Activated CD8-positive, alpha-beta memory T cell treated with anti-CD3 and anti-CD28 coated beads, Interleukin-2, amount 50 U/mL, for 1 hour (primary cell): ENCODE results near the gene ARHGDIB.

Experiments
- DNase-seq: peaks from one replicate; pipeline ENCODE4 v3.0.0-alpha.2; 2020; ENCODE audit errors: extremely low read depth

ARHGDIB gene

GRCh38 chr12:14930299-14930698, 31.1 kb downstream of the ARHGDIB start:
- no peak for DNase-seq

- no peak for DNase-seq
Observed at GRCh38 chr12:14928931-14929330, 32.5 kb downstream of the ARHGDIB start.

DNA sequence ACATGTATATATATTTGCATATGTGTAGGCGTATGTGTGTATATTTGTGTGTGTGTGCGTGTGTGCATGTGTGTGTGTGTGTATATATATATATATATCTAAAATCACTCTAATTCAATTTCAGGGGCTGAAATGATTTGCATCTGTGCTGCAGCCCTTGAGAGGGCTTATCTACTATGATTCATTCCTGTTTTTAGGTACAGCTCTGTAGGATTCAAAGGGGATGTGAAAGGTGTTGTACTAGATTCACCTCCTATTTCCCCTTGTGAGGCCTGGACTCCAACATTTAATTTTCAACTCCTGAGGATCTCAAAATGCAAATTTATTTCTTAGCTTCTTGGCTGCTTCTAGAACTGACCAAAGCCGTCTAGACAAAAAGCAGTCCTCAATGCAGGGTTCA, 34.1 kb downstream of the ARHGDIB start:
- no peak for DNase-seq

DNA sequence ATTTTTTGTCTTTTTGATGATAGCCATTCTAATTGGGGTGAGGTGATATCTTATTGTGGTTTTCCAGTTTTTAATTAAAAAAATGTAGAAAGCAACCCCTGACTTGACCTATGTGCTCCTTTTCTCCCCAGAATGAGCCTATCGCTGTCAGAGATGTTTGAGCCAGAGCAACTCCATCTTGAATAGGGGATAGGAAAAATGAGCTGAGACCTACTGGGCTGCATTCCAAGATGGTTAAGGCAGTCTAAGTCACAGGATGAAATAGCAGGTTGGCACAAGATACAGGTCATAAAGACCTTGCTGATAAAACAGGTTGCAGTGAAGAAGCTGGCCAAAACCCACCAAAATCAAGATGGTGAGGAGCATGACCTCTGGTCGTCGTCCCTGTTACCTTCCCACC, 36.9 kb downstream of the ARHGDIB start:
- DNase-seq = no peak

DNA sequence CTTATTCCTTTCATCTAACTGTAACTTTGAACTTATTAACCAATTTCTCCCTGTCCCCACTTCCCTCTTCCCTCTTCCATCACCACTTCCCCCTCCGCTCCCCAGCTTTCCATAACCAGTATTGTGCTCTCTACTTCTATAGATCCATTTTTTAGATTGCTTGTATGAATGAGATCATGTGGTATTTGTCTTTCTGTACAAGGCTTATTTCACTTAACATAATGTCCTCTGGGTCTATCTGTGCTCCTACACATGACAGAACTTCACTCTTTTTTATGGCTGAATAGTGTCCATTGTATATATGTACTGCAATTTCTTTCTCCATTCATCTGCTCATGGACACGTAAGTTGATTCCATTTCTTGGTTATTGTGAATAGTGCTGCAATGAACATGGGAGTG, 37.5 kb downstream of the ARHGDIB start:
- no peak for DNase-seq

DNA sequence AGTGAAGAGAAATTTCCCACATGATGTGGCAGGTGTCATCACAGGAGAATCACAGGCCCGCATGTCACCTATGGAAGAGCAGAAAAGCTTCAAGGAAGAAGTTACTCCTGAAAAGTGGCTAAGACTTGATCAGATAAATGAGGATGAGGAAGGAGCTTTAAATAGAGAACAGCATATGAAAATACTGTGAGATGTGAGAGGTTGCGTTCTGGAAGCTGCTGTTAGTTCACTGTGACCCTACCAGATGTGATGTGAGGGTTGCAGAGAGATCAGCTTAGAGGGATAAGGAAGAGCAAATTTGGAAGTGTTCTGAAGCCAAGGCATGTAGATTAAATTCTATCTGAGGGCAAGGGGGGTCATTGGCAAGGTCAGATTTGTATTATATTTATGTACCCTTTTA, 40.2 kb downstream of the ARHGDIB start:
- no peak for DNase-seq

GRCh38 chr12:14920475-14921126, 40.8 kb downstream of the ARHGDIB start:
- DNase-seq = no peak

- DNase-seq = no peak
Observed at GRCh38 chr12:14919455-14919854, 41.9 kb downstream of the ARHGDIB start.

DNA sequence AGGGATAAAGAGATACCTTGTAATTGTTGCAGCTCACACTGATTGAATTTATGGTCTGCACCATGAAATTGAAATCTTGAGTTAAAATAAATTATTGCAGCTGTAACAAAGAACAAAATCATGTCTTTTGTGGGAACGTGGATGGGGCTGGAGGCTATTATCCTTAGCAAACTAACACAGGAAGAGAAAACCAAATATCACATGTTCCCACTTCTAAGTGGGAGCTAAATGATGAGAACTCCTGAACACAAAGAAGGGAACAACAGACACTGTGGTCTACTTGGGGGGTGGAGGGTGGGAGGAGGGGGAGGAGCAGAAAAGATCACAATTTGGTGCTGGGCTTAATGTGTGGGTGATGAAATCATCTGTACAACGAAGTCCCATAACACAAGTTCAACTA, 45.7 kb downstream of the ARHGDIB start:
- no peak for DNase-seq

DNA sequence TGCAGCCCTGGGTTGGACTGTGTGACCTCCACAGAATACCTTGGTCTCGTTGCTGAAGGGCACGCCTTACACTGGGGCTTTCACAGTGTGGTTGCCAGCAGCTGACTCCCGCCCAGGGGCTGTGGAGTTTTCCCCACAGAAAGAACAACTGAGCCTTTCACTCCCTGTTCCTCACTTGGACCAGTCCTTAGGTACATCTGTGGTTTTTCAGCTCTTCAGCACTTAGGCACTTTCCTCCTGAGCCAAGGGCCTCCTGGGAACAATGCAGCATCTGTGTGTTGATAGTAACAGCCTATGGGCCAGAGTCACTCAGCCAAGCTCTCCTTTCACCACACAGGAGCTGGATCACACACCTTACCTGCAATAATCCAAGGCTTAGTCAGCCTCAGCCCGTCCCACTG, 48.0 kb downstream of the ARHGDIB start:
- no peak for DNase-seq

- DNase-seq = no peak
Observed at GRCh38 chr12:14911131-14911530, 50.3 kb downstream of the ARHGDIB start.

DNA sequence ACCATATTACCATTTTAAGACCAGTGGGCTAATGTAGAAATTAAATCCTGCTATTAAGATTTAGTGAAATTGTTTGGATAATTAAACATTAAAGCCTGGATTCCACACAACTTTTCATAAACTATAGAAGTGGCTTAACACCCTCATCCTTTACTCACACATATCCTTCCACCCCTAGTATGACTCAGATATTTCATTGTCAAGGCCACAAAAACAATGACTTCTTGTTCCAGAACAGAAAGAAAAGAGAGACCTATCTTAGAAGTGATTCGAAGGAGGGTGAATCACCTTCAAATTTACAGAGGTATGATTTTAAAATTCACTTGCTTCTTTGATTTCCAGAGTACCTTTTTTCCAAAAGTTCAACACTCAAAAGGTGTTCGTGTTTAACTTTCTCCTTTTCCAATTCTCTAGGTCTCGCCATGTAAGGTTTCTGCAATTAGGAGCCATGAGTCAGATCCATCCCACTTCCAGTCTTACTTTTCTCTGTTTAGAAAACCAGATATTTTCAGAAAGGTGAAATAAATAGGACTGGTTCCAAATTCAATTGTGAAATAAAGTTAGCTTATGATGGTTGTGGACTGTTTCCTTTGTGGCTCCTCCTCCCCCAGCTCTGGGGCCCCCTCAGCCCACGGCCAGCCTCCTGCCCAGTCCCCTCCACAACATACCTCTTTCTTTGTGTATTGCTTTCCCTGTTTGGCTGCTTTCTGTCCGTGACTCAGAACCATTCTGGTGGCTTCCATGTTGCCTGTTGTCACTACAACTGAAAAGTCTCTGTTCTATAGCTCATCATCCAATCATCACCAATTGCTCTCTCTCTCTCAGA, 51.1 kb downstream of the ARHGDIB start:
- DNase-seq = no peak

- no peak for DNase-seq
Observed at GRCh38 chr12:14907953-14908352, 53.4 kb downstream of the ARHGDIB start.

GRCh38 chr12:14906114-14906513, 55.3 kb downstream of the ARHGDIB start:
- no peak for DNase-seq

- DNase-seq = no peak
Observed at GRCh38 chr12:14905269-14906004, 56.0 kb downstream of the ARHGDIB start.

- no peak for DNase-seq
Observed at GRCh38 chr12:14904854-14905253, 56.5 kb downstream of the ARHGDIB start.

DNA sequence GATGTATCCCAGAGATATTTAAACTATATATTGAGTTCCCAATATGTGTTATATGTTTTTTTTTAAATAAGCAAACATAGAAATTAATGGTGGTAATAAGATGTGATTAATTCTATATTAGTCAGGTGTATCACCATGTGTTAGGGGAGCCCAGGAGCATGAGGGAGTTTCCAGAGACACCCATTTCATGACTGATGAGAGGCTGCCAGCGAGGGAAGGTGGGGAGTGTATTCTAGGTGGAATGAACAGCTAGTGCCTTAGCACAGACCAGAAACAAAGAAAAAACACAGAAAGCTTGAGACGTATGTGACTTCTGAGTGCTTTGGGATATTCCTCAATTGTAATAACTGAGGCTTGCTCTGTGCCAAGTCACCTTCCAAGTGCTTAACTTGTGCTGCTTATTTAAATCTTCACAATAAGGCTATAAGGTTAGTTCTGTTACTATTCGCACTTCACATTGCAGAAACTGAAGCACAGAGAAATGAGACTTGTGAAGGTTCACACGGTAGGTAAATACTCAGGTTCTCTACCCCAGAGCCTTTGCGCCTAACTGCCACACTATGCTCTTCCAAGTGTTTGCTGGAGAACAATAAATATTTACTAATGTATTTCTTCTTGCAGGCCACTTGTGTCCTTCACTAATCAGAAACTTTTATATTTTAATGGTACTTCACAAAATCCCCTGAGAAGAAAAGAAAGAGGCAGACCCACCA, 57.9 kb downstream of the ARHGDIB start:
- DNase-seq = no peak

- DNase-seq = no peak
Observed at GRCh38 chr12:14902465-14902864, 58.9 kb downstream of the ARHGDIB start.

DNA sequence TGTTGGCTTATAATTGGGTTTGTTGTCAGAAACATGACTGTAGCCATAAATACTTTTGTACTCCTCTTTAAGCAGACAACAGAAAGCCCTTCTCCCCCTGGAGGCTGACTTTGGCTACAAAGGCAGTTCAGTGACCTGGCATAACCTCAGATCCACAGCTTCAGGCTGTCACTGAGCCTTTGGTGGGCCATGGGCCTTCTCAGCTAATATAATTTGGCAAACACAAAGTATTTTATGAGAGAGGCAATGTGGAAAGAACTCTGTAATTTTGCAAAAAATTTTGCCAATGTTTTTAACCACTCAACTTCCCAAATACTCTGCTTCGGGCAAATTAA, 60.2 kb downstream of the ARHGDIB start:
- no peak for DNase-seq

DNA sequence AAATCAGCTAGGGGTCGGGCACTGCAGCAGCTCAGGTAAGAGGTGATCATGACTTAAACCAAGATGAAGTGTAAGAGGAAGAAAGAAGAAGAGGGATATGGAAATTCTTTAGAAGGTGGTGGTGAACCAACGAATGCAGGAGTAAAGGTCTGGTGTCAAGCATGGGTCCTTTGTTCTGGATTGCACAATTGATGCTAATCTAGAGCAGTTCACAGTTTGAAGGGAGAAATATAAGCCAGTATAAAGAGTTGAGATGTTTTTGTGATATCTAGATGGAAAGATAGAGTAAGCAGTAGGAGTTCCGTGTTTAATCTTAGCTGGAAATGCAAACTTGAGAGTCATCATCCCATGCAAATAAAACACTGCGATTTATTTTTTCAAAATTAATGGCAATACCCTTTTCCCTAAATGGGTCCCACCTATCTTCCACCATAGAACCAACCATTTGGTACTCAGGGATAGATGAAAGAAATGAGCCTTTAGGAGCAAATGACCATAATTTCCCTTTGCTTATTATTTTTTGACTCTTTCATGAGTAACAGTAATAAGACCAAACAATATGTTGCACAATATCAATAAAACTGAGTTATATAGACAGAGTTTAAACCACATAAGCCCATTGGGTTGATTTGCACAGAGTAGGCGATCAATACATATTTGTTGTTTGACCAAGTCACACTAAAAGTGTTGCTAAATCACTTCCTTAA, 60.7 kb downstream of the ARHGDIB start:
- no peak for DNase-seq

DNA sequence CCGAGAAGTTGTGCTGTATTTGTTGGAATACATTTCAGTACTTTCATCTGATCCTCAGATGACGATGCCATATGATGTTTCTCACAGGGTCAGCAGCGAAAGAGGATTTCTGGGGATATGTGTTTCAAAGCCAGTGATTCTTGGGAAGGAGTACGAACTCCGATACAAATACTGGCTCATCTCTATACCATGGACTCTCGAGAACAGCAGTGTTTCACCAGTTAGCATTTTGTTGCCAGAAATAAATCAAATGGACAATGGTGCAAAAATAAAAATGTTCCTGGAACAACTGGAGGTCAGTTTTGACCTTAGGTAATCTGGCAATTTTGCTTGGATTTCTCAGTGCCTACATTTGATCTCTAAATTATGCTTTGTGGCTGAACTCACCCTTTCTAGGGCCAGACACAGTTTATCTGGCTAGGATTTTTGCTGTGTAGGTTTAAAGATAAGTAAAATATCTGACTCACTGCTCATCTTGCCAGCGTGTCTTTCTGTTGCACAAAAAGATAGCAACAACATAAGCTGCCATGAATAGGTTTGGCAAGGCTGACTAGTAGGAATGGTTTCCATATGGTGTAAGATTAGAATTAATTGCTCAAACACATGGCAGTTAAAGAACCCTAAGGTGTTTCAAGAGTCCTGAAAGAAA, 64.8 kb downstream of the ARHGDIB start:
- no peak for DNase-seq
